C4-2B (cell line): ENCODE results near the gene PLPPR5.

Experiments
- ZFX ChIP-seq: fragments of 450-650 bp; IDR thresholded peaks from 2 replicates; pipeline ENCODE4 v1.6.1; 2017
- TF ChIP-seq, protein P1 (sequence below): fragments of 450-650 bp; conservative IDR thresholded peaks from 2 replicates; pipeline ENCODE4 v1.5.1; 2017; ENCODE audit warnings: mild to moderate bottlenecking

DNA sequence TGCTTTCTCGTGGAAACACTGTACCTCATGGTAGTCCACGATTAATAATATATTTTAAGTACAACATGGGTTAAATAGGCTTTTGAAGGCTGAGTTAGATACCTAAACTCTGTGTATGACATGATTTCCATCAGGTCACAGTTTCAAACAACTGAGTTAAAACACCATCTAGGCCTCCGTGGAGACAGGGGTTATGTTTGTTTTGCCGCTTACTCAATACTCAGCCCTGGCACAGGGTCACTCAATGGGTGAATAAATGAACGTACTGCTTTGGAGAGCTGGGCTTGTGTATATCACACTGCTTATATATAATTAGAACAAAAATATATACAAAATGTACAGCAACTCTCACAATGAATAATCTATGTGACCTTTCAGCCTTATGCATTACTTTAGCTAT is 72.5 kb downstream of the PLPPR5 start:
- TF ChIP-seq, protein P1, sequence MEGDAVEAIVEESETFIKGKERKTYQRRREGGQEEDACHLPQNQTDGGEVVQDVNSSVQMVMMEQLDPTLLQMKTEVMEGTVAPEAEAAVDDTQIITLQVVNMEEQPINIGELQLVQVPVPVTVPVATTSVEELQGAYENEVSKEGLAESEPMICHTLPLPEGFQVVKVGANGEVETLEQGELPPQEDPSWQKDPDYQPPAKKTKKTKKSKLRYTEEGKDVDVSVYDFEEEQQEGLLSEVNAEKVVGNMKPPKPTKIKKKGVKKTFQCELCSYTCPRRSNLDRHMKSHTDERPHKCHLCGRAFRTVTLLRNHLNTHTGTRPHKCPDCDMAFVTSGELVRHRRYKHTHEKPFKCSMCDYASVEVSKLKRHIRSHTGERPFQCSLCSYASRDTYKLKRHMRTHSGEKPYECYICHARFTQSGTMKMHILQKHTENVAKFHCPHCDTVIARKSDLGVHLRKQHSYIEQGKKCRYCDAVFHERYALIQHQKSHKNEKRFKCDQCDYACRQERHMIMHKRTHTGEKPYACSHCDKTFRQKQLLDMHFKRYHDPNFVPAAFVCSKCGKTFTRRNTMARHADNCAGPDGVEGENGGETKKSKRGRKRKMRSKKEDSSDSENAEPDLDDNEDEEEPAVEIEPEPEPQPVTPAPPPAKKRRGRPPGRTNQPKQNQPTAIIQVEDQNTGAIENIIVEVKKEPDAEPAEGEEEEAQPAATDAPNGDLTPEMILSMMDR = no peak
- TF ChIP-seq ZFX = no peak
